T-helper 17 cell (primary cell): ENCODE data around the gene DNAJC11. TPM values are rescaled to one million over a fixed set of nuclear protein-coding genes. Genes with fewer than 3 reads are reported as not detected.

Experiments used
- ATAC-seq: fragments of 150-1000 bp; cut with Tn5 transposase; 2 replicates; pipeline ENCODE4 v1.10.0; 2021; ENCODE audit warnings: mild to moderate bottlenecking, moderate library complexity
- DNase-seq, 3 donors: peaks; one replicate each; pipeline versions ENCODE4 v3.0.0 to v3.0.0-alpha.2; 2020 to 2021
- H3K9me3 ChIP-seq: one replicate; pipeline ENCODE4 v1.7.0; 2013; ENCODE audit warnings: low read length, mild to moderate bottlenecking; ENCODE audit not compliant: control insufficient read depth, poor library complexity, severe bottlenecking
- H3K27ac Mint-ChIP-seq: one replicate; pipeline ENCODE4 v1.8.0; 2022; ENCODE audit warnings: mild to moderate bottlenecking, moderate library complexity, mixed read lengths
- H3K27me3 Mint-ChIP-seq: one replicate; pipeline ENCODE4 v1.8.0; 2022; ENCODE audit warnings: mixed read lengths
- H3K36me3 Mint-ChIP-seq: one replicate; pipeline ENCODE4 v1.8.0; 2022; ENCODE audit warnings: low read depth, mixed read lengths
- H3K4me1 Mint-ChIP-seq: one replicate; pipeline ENCODE4 v1.8.0; 2022; ENCODE audit warnings: mild to moderate bottlenecking, mixed read lengths
- H3K4me3 Mint-ChIP-seq: one replicate; pipeline ENCODE4 v1.8.0; 2022; ENCODE audit warnings: mild to moderate bottlenecking, moderate library complexity, mixed read lengths
- total RNA-seq, 4 donors: library from RNA in 2 of 4; stranded (reverse) in 2 of 4; gene quantifications; one replicate each; pipeline ENCODE4 v1.2.3 and lab custom pipeline; 2022 to 2026

DNAJC11 gene
- total RNA-seq, 2 donors from 2014 or later = 38.2 to 39.3 TPM

DNA sequence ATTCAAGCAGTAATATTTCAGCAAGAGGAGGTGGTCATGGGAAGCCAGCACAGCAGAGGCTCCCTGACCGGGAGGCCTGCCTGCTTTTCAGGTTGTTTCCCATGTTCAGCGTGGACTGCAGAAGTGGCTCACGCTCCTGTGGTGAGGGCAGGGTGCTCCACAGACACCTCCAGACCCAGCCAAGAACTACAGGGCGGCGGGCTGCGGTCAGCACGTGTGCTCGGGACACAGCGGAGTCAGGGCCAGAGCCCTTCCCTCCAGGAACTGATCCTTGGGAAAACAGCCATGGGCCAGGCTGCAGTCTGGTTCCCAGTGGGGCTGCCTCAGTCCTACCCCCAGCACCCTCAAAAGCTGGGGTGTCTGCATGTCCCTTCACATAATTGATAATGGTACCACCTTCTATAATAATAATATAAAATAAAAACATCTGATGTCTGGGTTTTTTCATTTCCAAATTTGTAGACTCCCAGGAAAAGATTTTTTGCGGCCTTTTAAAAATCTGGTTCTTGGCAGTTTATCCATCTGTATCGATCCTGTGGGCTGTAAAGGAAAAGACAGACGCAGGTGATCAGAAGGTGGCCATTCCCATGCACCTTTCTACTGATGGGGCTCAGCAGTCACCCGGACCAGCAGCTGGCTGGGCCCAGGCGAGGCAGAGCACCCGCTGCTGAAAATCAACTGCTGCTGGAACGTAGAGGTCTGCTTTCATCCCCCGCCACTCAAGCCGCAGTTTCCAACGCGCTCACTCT, 66.3 kb downstream of the DNAJC11 start:
- ATAC-seq = no peak
- Mint-ChIP-seq H3K36me3 (peaks cover 2% of the 10 kb centered on the region), H3K27me3 (no peaks in the 10 kb centered on the region), H3K4me3 (no peak overlapping the region), H3K27ac (peak overlapping the region; percentile 41), H3K4me1 (no peaks in the 10 kb centered on the region)
- DNase-seq = no peak
- no peaks in the 10 kb centered on the region for H3K9me3 ChIP-seq

DNA sequence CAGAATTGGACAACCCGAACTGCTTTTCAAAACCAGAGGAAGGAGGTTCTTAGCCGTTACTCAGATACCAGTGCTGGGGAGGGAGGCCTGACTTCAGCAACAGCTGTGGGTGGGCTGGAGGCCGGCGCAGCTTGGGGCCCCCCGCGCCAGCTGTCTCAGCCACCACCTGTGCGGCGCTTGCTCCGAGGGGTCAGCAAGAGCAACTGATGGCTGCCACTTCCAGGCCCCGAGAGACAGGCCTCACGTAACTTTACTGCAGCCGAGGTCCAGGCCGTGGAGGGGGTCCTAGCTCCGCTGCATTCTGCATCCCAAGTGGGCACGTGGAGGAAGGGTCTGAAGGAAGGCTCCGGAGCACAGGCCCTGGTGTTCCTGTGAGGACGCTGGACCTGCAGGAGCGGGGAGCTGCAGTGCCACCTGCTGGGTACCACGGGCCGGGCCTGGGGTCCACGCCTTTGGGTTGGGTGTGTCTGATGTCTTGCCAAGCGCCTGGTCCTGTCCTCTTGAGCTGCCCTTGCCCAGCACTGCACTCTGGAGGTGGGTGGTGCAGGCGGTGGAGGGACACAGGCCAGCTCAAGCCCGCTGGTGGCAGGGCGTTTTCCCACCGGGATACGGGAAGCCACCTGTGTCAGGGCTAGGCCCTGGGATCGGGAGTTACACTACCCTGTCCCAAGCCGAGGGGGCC, 67.1 kb downstream of the DNAJC11 start:
- Mint-ChIP-seq H3K4me1 (no peaks in the 10 kb centered on the region), H3K27ac (peak overlapping the region; percentile 41), H3K4me3 (no peak overlapping the region), H3K36me3 (peaks cover 2% of the 10 kb centered on the region), H3K27me3 (no peaks in the 10 kb centered on the region)
- ATAC-seq (peak; percentile 58), DNase-seq (no peak)
- H3K9me3 ChIP-seq = no peaks in the 10 kb centered on the region

DNA sequence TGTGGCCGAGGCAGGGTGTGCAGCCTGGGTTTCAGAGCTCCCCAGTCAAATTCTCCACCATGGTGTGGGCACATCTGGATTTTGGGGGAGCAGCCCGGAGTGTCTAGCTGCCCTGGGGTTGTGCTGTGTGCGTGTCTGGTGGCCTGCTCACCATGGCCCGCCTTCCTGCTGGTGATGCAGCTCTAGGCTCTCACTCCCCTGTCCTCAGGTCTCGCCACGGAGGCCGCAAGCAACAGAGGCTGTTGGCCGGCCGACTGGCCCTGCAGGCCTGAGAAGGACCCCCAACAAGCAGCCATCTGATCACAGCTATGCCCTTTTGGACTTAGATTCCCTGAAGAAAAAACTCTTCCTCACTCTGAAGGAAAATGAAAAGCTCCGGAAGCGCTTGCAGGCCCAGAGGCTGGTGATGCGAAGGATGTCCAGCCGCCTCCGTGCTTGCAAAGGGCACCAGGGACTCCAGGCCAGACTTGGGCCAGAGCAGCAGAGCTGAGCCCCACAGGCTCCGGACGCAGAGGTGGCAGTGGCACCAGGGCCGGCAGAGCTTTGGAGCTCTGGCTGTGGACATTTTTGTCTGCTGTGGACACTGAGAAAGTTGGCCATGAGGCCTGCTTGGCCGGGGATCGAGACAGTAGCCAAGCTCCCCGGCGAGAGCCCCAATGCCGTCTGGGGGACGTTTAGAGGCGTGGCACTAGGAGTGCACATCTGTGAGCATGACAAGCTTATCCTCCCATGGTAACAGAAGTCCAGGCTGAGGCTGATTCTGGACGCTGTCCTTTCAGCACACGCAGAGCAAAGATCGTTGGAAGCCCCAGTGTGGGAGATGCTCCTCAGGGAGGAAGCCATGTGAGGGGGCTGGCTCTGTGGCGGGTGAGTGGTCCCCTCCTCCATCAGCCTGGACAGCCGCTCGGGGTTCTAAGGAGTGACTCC, 68.8 kb downstream of the DNAJC11 start:
- ATAC-seq = no peak
- H3K27me3 Mint-ChIP-seq = no peaks in the 10 kb centered on the region
- H3K27ac Mint-ChIP-seq = no peak overlapping the region
- H3K4me3 Mint-ChIP-seq = no peak overlapping the region
- H3K36me3 Mint-ChIP-seq = peaks cover 2% of the 10 kb centered on the region
- H3K4me1 Mint-ChIP-seq = peaks cover 2% of the 10 kb centered on the region
- no peak for DNase-seq
- H3K9me3 ChIP-seq = no peaks in the 10 kb centered on the region

DNA sequence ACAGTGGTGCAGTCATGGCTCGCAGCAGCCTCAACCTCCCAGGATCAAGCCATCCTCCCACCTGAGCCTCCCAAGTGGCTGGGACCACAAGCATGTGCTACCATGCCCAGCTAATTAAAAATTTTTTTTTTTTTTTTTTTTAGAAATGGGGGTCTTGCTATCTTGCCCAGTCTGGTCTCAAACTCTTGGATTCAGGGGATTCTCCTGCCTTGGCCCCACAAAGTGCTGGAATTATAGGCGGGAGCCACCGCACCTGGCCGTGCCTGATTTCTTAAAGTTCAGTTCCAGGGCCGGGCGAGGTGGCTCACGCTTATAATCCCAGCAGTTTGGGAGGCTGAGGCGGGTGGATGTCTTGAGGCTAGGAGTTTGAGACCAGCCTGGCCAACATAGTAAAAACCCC, 70.6 kb downstream of the DNAJC11 start:
- ATAC-seq = no peak
- Mint-ChIP-seq H3K27me3 (no peaks in the 10 kb centered on the region), H3K4me1 (peaks cover 16% of the 10 kb centered on the region), H3K36me3 (peaks cover 5% of the 10 kb centered on the region), H3K4me3 (no peak overlapping the region), H3K27ac (no peak overlapping the region)
- DNase-seq = no peak
- no peaks in the 10 kb centered on the region for H3K9me3 ChIP-seq

GRCh38 chr1:6630027-6630426, 71.6 kb downstream of the DNAJC11 start:
- no peaks in the 10 kb centered on the region for H3K9me3 ChIP-seq
- no peak overlapping the region for H3K4me3 Mint-ChIP-seq
- no peak for DNase-seq
- peaks cover 5% of the 10 kb centered on the region for H3K36me3 Mint-ChIP-seq
- ATAC-seq = no peak
- H3K27me3 Mint-ChIP-seq = no peaks in the 10 kb centered on the region
- H3K27ac Mint-ChIP-seq = peak overlapping the region; percentile 6
- H3K4me1 Mint-ChIP-seq = peaks cover 20% of the 10 kb centered on the region

DNA sequence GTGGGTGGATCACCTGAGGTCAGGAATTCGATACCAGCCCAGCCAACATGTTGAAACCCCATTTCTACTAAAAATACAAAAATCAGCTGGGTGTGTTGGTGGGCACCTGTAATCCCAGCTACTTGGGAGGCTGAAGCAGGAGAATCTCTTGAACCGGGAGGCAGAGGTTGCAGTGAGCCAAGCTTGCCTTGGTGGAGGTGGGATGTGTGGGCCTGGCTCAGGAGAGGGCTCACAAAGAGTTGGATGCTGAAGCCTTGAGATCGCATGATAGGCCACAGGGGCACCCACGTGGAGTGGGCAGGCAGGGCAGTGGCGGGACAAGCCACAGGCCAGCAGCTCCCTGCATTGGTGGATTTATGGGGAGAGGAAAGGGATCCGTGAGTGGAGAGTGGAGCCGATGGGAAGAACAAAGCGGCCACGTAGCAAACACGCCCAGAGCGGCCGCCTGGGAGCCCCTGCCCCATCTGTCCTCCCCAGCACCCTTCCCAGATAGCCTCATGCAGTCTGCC, 72.6 kb downstream of the DNAJC11 start:
- no peaks in the 10 kb centered on the region for H3K27me3 Mint-ChIP-seq
- DNase-seq = no peak
- no peak overlapping the region for H3K4me3 Mint-ChIP-seq
- H3K36me3 Mint-ChIP-seq = peaks cover 5% of the 10 kb centered on the region
- H3K27ac Mint-ChIP-seq = no peak overlapping the region
- peaks cover 20% of the 10 kb centered on the region for H3K4me1 Mint-ChIP-seq
- ATAC-seq = no peak
- H3K9me3 ChIP-seq = no peaks in the 10 kb centered on the region

DNA sequence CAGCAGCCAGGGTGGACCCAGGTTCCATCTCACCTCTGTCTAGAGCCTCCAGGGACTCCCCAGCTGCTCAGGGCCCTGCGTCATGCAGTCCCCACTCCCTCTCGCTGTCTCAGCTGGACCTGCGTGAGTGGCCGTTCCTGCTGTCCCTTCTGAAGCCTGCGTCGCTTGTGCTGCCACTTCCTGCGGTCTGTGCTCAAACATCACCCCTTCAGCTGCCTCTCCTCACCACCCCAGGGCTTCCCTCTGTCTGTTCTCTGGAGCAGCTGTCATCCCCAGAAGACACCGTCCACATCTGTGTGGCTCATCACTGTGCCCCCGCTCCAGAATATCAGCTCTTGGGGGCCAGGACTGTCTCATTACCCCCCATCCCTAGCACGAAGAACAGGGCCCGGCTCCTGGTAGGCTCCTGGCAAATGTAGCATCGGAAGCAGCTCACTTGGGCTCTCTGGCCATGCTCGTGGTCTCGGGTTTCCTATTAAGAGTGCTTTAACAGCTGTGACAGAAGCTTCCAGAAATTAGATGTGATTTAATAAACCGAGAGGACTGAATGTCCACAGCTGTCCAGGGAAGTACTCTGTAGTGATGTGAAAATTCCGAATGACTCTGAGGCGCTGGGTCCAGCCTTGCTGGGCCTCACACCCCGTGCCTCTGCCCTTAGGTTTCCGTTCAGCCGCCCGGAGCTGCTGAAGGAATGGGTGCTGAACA, 73.6 kb downstream of the DNAJC11 start:
- peak overlapping the region; percentile 72 for H3K4me3 Mint-ChIP-seq
- H3K9me3 ChIP-seq = no peaks in the 10 kb centered on the region
- ATAC-seq (no peak), DNase-seq (no peak)
- H3K27ac Mint-ChIP-seq = peak overlapping the region; percentile 83
- no peaks in the 10 kb centered on the region for H3K27me3 Mint-ChIP-seq
- peaks cover 20% of the 10 kb centered on the region for H3K4me1 Mint-ChIP-seq
- peaks cover 3% of the 10 kb centered on the region for H3K36me3 Mint-ChIP-seq

DNA sequence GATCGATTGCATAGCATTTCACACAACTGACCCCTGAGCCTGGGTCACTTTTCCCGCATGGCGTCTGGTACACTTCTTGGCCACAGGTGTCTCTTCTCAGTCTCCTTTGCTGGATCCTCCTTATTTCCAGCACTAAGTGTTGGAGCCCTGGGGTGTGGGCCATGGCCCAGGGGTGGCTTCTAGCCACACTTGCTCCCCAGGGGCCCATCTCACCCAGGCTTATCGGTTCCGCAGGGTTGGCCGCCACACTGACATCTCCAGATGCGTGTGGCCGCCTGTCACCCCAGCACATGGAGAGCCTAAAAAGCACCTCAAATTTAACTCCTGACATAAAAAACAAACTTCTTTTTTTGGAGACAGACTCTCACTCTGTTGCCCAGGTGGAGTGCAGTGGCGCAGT, 74.6 kb downstream of the DNAJC11 start:
- H3K36me3 Mint-ChIP-seq = peaks cover 3% of the 10 kb centered on the region
- H3K27me3 Mint-ChIP-seq = no peaks in the 10 kb centered on the region
- DNase-seq (no peak), ATAC-seq (no peak)
- peak overlapping the region; percentile 83 for H3K27ac Mint-ChIP-seq
- peaks cover 20% of the 10 kb centered on the region for H3K4me1 Mint-ChIP-seq
- H3K4me3 Mint-ChIP-seq = no peak overlapping the region
- no peaks in the 10 kb centered on the region for H3K9me3 ChIP-seq

GRCh38 chr1:6625584-6626149, 75.9 kb downstream of the DNAJC11 start:
- ATAC-seq (peak; percentile 37), DNase-seq (no peak)
- H3K27me3 Mint-ChIP-seq = no peaks in the 10 kb centered on the region
- peak overlapping the region; percentile 86 for H3K27ac Mint-ChIP-seq
- H3K4me1 Mint-ChIP-seq = peaks cover 20% of the 10 kb centered on the region
- H3K36me3 Mint-ChIP-seq = peaks cover 3% of the 10 kb centered on the region
- H3K9me3 ChIP-seq = no peaks in the 10 kb centered on the region
- peak overlapping the region; percentile 91 for H3K4me3 Mint-ChIP-seq

DNA sequence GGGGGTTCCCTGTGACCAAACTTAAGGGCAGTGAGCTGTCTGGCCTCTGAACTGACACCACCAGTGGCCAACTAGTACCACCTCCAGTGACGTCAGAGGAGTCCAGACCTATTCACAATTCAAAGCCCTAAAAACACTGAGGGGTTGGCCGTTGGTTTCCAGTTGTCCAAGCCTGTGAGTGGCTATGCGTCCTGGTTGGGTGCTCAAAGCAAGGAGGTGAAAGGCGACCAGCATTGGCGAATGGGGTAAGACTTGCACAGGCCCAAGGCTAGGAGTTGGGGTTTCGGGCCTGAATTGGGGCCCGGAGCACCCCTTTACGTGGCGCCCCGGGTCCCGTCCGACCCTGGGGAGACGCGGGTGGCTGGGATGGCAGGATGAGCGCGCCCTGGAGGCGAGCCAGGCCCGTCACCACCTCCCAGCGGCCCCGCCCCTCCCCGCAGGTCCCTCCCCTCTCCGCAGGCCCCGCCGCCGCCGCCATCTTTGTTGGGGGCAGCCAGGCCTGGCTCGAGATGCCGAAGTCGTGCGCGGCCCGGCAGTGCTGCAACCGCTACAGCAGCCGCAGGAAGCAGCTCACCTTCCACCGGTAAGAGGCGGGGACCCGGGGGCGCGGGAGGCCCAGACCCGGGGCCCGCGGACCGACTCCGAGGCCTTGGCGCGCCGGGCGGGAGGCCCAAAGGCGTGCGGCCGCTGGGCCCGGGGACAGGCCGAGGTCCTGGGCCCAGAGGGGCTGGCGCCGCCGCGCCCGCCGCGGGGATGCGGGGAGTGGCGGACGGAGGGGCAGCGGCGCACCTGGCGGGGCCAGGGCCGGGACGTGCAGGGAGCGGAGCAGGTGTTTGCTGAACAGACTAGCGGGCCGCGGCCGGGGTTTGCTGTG, 76.7 kb downstream of the DNAJC11 start, which contains the start of gene THAP3:
Gene THAP3 (plus strand): TSS at position 159 of the 874 bp plus-strand sequence. CDS start 351 bp downstream, at position 510.
- Mint-ChIP-seq H3K36me3 (peaks cover 3% of the 10 kb centered on the region), H3K4me3 (peak within 1 kb of the TSS; percentile 91), H3K27me3 (no peaks in the 10 kb centered on the region), H3K4me1 (peaks cover 21% of the 10 kb centered on the region), H3K27ac (peak within 1 kb of the TSS; percentile 86)
- no peaks in the 10 kb centered on the region for H3K9me3 ChIP-seq
- ATAC-seq (peak; percentile 98), DNase-seq (peak; percentile 90 to 93 (median 90))

DNA sequence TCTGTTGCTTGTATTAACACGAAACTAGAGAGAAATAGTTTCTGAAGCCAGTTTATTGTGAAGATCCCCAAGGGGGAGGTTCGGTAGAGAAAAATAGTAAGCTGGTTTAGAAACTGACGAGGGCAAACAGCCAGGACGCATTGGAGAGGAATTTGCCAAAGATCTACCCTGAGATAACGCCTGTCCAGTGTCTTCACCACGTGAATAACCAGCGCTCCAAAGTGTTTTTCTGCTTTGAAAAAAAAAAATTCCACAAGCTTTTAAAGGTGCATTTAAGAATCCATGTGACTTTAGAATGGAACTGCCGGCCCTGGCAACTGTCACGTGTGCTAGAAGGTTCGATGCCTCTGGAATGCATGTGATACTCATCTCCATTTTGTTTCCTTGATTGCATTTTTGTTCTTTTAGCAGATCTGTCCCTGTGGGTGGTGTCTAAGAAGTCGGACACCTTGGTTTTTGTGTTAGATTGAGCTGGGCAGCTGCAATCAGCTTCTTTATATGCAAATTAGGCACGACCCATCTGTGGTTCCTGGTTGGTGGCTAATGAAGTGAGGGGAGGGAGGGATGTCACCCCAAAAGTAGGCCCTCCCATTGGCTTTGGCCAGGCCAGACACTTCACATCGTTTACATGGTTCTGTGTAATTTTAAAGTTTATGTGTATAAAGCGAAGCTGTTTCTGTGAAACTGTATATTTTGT, 78.2 kb downstream of the DNAJC11 start:
- no peak for DNase-seq
- Mint-ChIP-seq H3K27me3 (no peaks in the 10 kb centered on the region), H3K4me3 (no peak overlapping the region), H3K27ac (no peak overlapping the region), H3K4me1 (peaks cover 21% of the 10 kb centered on the region), H3K36me3 (peaks cover 3% of the 10 kb centered on the region)
- H3K9me3 ChIP-seq = no peaks in the 10 kb centered on the region
- ATAC-seq = no peak
